HG02610 (cell line): Measurements from ENCODE around the gene GPHN.
"Not testable (repeated sequence)": the region's sequence is repeated elsewhere in the genome, so short reads cannot be mapped to it uniquely, and the experiment has no call there.

Experiments used
- ATAC-seq: cut with Tn5 transposase; IDR thresholded peaks from one replicate; pipeline ENCODE4 v1.9.1; 2021; ENCODE audit warnings: mild to moderate bottlenecking, moderate library complexity; ENCODE audit not compliant: unreplicated experiment

Gene GPHN

DNA sequence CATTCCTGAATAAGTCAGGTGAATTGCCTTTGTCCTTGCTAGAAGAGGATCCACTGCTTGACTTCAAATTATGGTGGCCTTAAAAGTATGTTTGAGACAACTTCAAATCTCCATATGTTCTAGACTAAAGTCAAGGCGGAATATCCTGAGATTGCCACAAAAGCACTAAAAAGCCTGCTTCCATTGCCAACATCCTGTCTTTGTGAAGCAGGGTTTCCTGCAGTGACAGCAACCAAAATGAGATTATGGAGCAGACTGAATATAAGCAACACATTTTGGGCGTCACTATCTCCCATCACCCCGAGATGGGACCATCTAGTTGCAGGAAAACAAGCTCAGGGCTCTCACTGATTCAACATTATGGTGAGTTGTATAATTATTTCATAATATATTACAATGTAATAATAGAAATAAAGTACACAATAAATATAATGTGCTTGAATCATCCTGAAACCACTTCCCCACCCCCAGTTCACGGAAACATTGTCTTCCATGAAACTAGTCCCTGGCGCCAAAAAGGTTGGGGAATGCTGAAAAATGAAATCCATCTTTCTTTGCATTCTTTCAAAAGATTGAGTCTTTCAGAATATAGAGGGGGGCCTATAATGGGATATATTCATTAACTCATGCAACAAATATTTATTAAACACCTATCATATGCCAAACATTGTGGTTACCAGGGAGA lies 143.7 kb downstream of the GPHN start:
- ATAC-seq: no peak

DNA sequence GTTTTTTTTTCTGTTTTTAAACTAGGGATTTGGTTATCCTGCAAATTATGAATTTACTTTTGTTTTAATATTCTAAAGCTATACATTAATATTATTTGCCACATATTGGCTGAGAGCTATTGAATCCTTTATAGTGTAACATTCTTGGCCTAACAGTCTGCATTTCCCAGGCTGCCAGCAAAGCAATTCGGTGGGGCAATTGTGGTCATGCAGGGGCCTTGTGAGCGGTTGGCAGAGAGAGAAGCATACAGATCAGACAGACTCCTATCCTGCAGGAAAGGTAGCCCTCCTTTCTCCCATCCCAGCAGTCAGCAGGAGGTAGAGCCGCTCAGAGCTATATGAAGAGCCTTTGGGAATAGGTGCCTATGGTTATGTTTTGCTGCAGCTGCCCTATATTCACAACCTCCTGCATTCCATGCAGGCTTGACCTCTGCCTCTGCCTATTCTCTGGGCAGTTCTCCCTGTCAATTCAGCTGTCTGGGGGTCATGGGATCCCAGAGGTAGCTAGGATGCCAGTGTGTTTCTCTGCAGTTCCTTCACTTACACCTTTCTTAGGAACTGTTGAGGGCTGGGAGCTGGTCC lies 144.7 kb downstream of the GPHN start:
- ATAC-seq: no peak

DNA sequence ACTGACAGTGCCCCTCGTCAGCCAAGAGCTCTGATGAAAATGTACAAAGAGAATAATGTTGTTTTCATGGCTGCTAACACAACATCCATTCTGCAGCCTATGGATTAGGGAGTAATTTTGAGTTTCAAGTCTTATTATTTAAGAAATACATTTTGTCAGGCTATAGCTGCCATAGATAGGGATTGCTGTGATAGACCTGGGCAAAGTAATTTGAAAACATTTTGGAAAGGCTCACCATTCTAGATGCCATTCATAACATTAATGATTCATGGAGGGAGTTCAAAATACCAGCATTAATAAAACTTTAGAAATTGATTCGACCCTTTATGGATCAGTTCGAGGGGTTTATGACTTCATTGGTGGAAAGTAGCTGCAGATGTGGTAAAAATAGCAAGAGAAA lies 149.8 kb downstream of the GPHN start:
- ATAC-seq: no peak

DNA sequence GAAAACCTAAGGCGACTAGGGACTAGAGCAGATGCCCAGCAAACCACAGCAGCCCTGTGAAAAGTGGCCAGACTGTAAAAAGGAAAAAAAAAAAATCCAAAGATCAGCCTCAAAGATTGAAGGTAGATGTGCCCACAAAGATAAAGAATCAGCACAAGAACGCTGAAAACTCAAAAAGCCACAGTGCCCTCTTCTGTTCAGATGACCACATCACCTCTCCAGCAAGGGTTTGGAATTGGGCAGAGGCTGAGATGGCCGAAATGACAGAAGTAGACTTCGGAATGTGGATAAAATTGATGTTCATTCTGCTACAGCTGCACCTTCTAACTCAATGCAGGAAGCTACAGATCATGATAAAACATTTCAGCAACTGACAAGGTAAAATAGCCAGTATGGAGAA lies 154.4 kb downstream of the GPHN start:
- no peak for ATAC-seq

DNA sequence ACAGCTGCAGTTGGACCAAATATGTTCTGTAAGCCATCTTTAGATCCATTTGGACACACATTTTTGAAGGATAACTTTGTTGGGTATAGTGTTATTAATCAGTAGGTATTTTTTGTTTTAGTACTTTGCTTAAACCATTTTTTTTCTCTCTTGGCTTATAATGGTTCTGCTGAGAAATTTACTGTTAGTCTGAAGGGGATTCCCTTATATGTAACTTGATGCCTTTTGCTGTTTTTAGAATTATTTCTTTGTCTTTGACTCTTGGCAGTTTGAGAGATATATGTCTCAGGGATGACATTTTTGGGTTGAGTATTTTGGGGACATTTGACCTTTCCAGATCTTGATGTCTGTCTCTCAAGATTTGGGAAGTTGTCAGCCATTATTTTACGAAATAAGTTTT lies 169.8 kb downstream of the GPHN start:
- ATAC-seq: no peak

DNA sequence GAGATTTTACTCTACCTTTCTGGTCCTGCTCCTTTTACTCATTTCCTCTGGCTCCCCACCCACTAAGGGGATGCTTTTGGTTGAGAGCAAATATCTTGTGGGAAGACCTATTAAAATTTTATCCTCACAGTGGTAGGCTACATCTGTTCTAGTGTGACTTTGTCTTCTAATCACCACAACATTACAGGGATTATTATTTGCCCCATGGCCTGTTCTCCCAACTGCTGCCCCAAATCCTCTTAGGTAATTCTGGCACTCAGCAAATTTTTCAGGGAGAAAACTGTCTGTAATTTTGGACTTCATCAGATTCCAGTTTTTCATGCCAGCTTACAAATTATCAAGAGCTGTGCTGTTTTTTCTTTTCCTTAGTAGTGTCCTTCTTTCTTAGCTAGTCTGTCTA lies 172.3 kb downstream of the GPHN start:
- ATAC-seq: no peak

DNA sequence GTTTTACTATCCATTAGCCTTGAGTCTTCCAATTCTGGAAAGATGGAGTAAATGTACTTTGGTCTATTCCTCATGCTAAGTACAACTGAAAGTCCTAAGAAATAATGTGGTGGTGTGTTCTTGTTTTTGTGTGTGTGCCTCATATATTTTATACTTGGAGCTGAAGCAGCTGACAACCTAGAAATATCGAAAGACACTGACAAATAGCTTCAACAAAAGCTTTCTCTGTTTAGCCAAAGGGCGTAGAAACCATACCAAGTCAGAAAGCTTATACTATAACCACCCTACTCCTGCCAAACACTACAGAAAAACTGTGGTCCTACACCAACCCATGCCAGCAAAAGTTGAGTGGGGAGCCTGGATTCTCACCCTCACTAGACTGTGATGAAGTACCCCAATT lies 188.4 kb downstream of the GPHN start:
- ATAC-seq: no peak

DNA sequence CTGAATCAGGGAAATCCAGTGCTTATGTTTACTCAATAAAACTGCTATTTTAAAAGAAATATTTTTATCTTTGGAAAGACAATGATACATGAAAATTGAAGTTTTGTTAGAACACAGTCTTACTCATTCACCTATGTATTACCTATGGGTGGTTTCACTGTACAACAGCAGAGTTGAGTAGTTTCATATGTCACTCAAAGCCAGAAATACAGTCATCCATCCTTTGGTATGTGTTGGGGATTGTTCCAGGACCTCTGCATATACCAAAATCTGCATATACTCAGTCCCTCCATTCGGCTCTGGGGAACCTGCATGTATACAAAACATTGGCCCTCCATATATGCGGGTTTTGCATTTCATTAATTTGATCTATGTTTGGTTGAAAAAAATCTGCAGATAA lies 190.6 kb downstream of the GPHN start:
- ATAC-seq: no peak

DNA sequence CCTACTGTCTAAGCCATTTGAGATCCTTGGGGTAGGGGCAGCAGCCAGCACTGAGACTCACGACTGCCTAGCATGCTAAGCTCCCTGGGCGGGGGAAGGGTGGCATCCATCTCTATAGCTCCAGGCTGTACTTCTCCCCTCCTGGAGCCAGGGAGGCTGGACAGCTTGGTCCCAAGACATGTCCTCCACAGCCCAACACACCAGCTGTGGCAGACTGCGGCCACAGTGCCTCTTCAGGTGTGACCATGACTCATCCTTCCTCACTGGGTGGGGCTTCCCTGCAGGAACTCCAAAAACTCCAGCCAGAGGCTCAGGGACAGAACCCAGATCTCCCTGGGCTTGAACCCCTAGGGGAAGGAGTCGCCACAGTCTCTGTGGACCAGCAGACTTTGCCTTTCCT lies 193.9 kb downstream of the GPHN start:
- no peak for ATAC-seq

DNA sequence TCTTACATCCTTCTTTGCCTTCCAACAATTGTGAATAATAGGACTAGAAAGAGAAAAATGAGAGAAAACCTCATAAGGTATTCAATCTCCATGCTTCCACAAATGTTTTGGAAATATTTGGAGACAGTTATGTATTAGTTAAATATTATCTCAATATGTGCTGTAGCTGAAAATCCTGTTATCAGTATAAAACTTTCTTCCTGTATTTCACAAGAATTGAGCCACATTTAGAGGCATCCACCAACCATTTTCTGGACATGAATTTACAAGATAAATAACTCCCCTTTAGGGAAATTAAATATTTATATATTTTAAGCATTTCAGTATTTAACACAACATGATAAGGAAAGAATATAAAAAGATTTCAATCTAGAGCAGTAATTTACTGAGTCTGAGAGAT lies 200.3 kb downstream of the GPHN start:
- ATAC-seq: no peak

DNA sequence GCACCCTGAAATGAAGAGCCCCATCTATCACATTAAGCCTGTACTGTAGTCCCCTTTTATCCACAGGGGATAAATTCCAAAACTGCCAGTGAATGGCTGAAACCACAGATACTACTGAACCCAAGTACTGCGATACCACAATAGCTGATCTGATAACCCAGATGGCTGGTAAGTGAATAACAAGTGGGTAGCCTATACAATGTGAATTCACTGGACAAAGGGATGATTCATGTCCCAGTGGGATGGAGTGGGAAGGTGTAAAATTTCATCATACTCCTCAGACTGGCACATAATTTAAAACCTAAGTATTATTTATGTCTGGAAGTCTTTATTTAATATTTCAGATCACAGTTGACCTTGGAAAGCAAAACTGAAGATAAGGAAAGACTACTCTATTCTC lies 201.3 kb downstream of the GPHN start:
- no peak for ATAC-seq

DNA sequence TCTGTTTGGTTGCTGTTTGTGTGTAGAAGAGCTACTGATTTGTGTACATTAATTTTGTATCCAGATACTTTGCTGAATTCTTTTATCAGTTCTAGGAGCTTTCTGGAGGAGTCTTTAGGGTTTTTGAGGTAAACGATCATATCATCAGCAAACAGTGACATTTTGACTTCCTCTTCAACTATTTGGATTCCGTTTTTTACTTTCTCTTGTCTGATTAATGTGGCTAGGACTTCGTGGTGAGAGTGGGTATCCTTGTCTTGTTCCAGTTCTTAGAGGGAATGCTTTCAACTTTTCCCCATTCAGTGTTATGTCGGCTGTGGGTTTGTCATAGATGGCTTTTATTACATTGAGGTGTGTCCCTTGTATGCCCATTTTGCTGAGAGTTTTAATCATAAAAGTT lies 206.3 kb downstream of the GPHN start:
- not testable (repeated sequence) for ATAC-seq

DNA sequence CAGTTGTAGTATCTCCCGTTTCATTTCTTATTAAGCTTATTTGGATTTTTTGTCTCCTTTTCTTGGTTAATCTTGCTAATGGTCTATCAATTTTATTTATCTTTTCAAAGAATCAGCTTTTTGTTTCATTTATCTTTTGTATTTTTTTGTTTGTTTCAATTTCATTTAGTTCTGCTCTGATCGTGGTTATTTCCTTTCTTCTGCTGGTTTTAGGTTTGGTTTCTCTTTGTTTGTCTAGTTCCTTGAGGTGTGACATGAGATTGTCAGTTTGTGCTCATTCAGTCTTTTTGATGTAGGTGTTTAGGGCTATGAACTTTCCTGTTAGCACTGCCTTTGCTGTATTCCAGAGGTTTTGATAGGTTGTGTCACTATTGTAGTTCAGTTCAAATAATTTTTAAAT lies 207.4 kb downstream of the GPHN start:
- not testable (repeated sequence) for ATAC-seq

DNA sequence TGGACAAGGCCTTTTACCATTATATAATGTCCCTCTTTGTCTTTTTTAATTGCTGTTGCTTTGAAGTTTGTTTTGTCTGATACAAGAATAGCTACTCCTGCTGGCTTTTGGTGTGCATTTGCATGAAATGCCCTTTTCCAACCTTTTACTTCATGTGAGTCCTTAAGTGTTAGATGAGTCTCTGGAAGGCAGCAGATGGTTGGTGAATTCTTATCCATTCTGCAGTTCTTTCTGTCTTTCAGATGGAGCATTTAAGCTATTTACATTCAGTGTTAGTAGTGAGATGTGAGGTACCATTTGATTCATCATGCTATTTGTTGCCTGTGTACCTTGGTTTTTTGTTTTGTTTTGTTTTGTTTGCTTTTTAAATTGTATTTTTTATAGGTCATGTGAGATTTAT lies 208.3 kb downstream of the GPHN start:
- no peak for ATAC-seq

DNA sequence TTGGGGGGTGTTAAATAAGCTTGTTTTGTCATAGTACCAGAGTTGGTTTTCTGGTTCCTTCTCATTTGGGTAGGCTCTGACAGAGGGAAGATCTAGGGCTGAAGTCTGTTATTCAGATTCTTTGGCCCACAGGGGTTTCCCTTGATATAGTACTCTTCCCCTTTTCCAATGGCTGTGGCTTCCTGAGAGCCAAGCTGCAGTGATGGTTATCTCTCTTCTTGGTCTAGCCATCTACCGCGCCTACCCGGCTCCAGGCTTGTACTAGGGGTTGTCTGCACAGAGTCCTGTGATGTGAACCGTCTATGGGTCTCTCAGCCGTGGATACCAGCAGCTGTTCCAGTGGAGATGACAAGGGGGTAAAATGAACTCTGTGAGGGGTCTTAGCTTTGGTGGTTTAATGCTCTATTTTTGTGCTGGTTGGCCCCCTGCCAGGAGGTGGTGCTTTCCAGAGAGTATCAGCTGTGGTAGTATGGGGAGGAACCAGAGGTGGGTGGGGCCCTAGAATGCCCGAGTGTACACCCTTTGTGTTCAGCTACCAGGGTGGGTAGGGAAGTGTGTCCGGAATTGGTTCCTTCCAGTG lies 209.7 kb downstream of the GPHN start:
- ATAC-seq: no peak

DNA sequence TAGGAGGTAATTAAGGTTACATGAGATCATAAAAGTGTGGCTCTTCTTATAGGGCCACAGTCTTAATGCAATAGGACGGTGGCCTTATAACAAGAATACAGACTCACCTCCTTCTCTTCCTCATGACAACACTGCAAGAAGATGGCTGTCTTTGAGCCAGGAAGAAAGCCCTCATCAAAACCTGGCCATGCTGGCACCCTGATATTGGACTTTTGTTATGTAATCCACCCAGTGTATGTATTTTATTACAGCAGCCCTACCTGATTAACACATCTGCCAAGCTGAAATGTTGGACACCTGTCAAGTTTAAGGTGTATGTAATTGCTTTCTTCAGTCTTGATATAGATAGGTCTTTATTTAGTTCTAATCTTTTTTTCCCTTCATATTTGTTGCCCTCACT lies 217.0 kb downstream of the GPHN start:
- ATAC-seq: no peak

DNA sequence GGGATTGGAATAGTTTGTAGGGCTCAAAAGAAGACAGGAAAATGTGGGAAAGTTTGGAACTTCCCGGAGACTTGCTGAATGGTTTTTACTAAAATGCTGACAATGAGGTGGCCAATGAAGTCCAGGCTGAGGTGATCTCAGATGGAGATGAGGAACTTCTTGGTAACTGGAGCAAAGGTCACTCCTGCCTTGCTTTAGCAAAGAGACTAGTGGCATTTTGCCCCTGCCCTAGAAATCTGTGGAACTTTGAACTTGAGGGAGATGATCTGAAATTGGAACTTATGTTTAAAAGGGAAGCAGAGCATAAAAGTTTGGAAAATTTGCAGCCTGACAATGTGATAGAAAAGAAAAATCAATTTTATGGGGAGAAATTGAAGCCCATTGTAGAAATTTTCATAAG lies 223.4 kb downstream of the GPHN start:
- ATAC-seq: not testable (repeated sequence)

DNA sequence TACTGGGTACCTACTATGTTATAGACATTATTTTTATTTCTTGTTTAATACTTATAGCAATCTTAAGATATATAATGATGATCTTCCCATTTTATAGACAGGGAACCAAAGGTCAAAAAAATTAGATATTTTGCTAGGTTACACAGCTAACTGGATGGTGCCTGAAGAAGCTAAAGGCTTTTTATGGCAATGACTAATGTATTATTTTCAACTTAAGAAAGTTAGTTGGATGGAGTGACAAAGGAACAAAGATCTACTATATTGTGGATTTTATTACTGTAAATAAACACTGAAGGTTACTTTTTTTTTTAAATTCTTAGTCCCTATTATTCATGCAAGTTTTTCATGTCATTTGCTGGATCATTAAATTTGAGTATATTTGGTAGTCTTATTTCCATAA lies 227.9 kb downstream of the GPHN start:
- ATAC-seq: no peak

DNA sequence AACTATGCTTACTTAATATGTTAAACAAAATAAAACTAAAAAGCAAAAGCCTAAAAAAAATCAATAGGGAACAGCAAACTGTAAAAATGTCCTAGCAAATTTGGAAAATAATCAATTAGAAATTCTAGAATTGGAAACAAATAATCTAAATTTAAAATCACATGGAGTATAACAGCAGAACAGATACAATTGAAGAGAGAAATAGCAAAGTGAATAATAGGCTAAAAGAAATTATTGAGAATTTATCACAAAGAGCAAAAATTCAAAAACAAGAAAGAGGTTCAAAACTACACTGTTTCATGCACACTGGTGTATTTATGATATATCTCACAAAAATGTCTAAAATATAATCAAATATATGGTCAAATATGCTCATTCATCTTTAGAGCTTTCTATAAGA lies 231.9 kb downstream of the GPHN start:
- ATAC-seq: no peak

DNA sequence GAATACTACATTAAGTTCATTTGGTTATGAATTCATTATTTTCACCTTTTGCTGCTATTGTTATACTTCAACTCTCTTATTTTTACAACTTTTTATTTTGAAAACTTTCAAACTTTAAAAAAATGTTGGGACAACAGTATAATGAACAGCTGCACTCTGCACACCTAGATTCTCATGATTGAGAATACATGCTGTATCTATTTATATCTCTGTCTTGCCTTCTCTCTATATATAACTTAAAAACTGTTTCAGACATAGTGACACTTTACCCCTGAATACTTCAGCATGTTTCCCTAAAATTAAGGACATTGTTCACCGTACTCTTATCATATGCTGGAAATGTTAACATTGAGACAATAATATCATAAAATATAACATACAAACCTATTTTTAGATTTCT lies 237.1 kb downstream of the GPHN start:
- ATAC-seq: no peak

DNA sequence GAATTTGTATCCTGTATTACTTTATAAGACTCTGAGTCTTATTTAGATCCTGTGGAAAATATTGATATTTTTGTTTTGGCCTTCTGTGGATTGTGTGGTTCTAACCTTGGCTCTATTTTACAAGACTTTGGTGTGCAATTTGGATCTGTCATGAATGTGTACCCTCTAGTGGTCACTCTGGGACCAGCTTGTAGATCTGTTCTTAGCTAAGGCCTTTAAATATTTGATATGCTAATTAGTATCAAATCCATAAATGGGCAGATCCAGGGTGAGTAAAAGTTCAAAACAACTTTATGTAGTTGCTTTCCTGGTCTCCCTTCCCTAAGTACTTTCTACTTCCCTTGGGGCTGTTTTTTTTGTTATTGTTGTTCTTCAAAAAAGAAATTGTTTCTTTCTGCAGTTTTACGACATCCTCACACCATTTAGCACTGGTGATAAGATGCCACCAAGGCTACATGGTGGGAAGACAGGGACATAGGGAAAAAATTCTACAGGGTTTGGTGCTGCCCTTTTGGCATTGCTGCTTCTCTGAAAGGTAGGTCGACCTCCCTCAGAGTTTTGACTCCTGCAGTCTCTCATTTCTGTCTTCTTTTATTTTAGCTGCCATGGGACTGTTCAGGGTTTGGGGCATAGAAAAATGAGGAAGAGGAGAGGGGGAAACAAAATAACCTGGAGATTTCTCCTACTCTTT lies 238.5 kb downstream of the GPHN start:
- ATAC-seq: no peak

DNA sequence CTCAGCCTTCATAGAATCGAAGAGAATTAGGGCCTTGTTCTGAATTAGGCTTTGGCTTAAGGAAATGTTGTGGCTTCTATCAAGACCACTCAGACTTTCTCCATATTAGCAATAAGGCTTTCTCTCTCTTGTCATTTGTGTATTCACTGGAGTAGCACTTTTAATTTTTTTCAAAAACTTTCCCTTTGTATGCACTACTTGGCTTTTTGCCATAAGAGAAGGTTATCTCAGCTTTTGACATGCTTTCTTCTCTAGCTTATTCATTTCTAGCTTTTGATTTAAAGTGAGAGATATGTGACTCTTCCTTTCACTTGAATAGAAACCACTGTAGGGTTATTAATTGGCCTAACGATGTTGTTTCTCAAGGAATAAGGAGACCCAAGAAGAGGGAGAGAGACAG lies 244.2 kb downstream of the GPHN start:
- peak; percentile 92 for ATAC-seq
